Embryonic facial prominence (tissue), 1 donor: ENCODE results near the gene TSPAN31.
"Not testable (repeated sequence)": the region's sequence is repeated elsewhere in the genome, so short reads cannot be mapped to it uniquely, and the experiment has no call there.

Experiments
- DNase-seq: peaks from one replicate; pipeline ENCODE4 v3.0.0-alpha.2; 2016; ENCODE audit errors: extremely low spot score

TSPAN31 gene

GRCh38 chr12:57766464-57767304 is 21.8 kb downstream of the TSPAN31 start, which contains the start of gene CYP27B1:
Gene CYP27B1 (minus strand): TSS chr12:57767078. CDS start chr12:57767041, 37 bp downstream.
- no peak for DNase-seq

DNA sequence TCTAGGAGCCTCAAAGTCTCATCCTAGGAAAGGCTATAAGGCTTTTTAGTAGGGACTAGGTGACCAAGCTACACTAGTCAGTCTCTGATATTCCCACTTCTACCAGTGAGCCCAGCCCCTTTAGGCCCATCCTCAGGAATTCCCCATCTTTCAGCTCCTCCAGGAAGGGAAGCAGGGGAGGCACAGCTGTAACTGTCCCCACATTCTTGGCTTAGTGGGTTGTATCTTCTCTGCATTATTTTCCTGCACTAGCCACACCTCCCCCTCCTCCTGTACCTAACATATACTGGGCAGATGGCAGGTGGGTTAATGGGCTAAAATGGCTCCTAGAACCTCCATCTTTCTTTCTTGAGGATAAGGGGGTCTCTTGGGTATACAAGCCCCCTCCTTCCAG is 22.5 kb downstream of the TSPAN31 start:
- DNase-seq: no peak

- no peak for DNase-seq
Measured at GRCh38 chr12:57767876-57768275, 23.0 kb downstream of the TSPAN31 start.

- no peak for DNase-seq
Measured at GRCh38 chr12:57769594-57769993, 24.8 kb downstream of the TSPAN31 start.

GRCh38 chr12:57770734-57771133 is 25.9 kb downstream of the TSPAN31 start:
- DNase-seq: no peak

- peak; percentile 93 for DNase-seq
Measured at GRCh38 chr12:57771236-57771872, 26.5 kb downstream of the TSPAN31 start.

DNA sequence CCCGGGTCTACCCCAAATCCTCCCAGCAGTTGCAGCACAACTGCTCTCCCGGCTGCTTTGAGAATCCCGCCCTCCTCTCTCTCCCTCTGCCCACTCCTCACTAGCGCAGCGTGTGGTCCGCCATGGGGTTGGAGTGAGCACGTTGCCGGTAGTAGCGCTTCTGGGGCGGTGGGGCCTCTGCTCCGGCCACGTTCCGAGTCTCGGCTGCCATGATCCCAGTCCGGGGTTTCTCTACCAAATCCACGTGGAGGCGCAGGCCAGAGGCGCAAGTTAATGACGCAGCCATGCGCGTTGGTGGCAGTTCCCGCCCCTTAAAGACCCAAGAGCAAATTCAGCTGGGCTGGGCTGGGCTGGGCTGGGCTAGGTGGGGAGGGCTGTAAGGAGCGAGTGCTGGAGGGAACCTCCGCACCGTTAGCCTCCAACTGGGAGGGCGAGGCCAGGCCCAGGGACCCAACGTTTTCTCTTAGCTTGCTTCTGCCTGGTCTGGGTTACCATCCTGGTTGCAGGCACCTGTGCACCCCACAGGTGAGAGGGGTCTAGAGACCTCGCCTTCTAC is 27.1 kb downstream of the TSPAN31 start, which contains the start of gene METTL1:
Gene METTL1, minus strand, starts transcription at position 233 of the 556 bp plus-strand sequence. Its CDS starts 22 bp downstream, at position 211.
- DNase-seq: peak; percentile 89

- no peak for DNase-seq
Measured at GRCh38 chr12:57772429-57773322, 27.8 kb downstream of the TSPAN31 start, which contains the start of gene EEF1AKMT3. Gene EEF1AKMT3 (plus strand): TSS chr12:57772614. CDS start chr12:57772725, 111 bp downstream.

GRCh38 chr12:57774634-57775033 is 29.8 kb downstream of the TSPAN31 start:
- not testable (repeated sequence) for DNase-seq

GRCh38 chr12:57775044-57775443 is 30.2 kb downstream of the TSPAN31 start:
- DNase-seq: no peak

DNA sequence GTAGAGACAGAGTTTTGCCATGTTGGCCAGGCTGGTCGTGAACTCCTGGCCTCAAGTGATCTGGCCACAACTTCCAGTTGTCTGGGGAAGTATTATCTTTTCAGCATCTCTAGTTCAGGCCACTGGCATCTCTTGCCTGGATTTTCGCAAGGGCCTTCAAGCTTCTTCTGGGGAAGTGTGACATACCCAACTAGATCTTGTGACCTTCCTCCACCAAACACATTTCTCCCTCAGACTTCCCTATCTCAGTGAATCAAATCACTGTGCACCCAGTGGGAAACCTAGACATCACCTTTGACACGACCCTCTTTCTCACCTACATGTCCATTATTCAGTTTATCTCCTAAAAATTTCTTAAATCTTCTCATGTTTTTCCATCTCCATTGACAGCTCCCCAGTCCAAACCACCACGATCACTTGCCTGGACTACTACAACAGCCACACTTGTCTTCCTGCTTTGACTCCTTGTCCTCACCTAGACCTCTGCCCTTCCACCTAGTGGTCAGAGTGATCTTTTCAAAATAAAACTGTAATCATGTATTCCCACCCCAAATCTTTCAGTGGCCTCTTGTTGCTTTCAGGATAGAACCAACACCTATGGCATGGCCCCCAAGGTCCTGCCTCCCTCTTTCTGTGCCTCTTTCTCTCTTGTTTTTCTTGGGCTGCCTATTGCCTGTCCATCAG is 30.9 kb downstream of the TSPAN31 start:
- DNase-seq: no peak

DNA sequence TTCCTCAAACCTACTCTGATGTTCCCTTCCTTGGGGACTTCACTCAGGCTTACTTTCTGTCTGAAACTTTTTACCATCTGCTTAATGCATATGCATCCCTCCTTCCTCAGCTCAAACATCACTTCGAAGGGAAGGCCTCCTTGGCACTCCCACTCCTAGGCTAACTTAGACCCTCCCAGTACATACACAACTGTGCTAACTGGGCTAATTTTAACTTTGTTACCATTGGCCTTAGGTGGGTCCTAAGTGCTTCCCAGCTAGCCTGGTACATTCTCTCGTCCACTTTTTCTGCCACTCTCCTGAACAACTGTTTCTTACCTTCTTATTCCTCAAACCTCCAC is 31.4 kb downstream of the TSPAN31 start:
- no peak for DNase-seq

DNA sequence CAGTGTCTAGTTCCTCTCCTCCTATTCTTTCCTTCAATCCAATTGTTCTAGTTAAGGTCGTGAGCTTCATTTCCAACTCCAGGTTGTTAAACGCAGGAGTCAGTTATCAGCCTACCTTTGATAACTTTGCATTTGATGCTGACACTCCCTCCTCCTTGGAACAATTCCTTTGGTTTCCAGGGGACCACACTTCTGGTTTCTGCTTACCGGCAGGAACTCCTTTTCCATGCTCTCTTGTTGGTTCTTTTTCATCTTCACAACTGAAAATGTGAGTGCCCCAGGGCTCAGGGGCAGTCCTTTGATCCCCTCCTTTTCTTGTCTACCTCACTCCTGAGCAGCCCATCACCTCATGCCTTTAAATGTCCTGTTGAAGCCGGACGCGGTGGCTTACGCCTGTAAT is 32.5 kb downstream of the TSPAN31 start:
- DNase-seq: no peak

GRCh38 chr12:57777911-57778310 is 33.1 kb downstream of the TSPAN31 start:
- DNase-seq: no peak

- DNase-seq: no peak
Measured at GRCh38 chr12:57779736-57780135, 34.9 kb downstream of the TSPAN31 start.

- no peak for DNase-seq
Measured at GRCh38 chr12:57780284-57780897, 35.6 kb downstream of the TSPAN31 start.

DNA sequence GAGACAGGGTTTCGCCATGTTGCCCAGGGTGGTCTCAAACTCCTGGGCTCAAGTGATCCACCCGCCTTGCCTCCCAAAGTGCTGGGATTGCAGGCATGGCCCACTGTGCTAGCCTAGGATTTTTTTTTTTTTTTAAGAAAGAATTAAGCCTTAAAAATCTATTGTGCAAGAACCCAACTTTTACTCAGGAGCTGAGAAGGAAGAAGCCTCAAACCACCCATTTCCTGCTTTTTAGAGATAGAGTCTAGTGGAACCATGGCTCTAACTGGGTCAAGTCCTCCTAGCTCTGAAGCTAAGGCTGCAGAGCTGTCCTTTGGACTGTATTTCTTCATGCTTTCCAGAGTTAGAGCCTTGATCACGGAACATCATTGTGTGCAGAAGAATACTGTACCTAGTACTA is 36.4 kb downstream of the TSPAN31 start:
- no peak for DNase-seq

DNA sequence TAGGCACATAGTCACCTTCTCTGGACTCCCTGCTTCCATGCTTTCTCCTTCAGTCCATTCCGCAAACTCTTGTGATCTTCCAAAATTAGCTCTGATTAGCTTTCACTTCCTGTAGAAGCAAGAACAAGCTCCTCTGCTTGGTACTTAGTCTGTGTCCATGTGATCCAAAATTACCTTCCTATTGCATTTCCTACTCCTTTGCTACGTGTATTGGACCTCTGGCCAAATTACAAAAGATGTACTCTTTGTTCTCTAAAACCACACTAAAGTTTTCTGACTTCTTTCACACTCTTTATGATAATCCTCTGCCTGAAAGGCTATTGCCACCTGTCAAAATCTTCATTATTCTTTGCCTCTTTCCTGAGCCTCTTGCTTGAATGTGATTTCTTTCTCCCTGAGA is 37.0 kb downstream of the TSPAN31 start:
- DNase-seq: no peak

DNA sequence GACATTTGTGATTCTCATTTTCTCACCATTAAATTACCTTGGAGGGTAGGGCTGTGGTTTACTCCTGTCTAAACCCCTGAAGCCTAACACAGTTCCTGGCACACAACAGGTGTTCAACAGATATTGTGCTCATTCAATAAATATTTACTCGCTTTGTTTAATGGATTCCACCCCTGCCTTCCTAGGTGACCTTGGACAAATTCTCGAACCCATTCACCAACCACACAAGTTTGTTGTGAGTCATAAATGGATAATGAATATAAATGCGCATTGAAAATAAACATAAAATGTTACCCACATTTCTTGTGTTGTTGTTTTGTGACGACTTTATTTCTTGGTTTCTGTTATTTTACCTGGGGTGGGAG is 37.4 kb downstream of the TSPAN31 start:
- DNase-seq: no peak

DNA sequence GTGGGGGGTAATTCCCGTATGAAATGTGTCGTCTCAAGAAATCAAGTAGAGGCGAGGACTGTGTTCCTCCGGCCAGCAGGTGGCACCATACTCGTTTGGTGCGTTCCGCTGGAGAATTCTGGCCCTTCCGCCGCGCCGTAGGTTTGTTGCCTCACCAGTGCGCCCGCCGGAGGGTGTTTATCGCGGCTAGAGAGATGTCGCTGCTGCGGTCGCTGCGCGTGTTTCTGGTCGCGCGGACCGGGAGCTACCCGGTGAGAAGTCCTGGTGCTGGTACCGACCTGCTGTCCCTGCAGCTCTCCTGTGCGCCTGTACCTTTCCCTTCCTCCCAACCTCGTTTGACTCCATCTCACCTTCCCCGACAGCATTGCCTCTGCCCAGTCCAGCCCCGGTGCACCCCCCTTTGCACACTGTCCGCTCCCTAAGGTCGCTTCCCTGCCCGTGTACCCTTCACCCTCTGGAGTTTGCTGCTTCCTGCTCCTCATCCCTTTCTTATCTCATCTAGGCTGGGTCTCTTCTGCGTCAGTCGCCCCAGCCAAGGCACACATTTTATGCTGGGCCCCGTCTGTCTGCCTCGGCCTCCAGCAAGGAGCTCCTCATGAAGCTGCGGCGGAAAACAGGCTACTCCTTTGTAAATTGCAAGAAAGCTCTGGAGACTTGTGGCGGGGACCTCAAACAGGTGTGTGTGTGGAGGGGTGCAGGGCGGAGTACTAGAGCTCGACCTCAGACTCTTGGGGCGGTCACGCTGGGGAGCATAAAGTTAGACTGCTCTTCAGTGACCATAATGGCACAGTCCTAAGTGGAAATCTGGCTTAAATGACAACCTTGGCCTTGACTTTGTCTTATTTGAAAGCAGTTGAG is 38.0 kb downstream of the TSPAN31 start, which contains the start of gene TSFM:
Gene TSFM, plus strand, starts transcription at position 180 of the 858 bp plus-strand sequence. Its CDS starts 15 bp downstream, at position 195.
- peak; percentile 88 for DNase-seq
